CD14-positive monocyte (primary cell): ENCODE results near the gene RAD23A. TPM values are rescaled to one million over a fixed set of nuclear protein-coding genes. Genes with fewer than 3 reads are reported as not detected.

Experiments
- DNase-seq, 3 donors: peaks; one replicate each; pipeline ENCODE4 v3.0.0-alpha.2; 2011 to 2022
- H2AFZ ChIP-seq: 2 replicates; pipeline ENCODE4 v1.6.0; 2012; ENCODE audit warnings: mild to moderate bottlenecking, low read depth, low read length, inconsistent platforms; ENCODE audit not compliant: insufficient read depth, poor library complexity, severe bottlenecking
- H3K27ac ChIP-seq, 2 donors: 1 replicate in 1 of 2; 2 replicates in 1 of 2; pipeline ENCODE4 v1.5.1; 2012 to 2013; ENCODE audit warnings: low read length in 2 of 2, control low read depth in 1 of 2, inconsistent platforms in 1 of 2, low read depth in 1 of 2, mild to moderate bottlenecking in 1 of 2
- H3K27me3 ChIP-seq, 2 donors: one replicate each; pipeline versions ENCODE4 v1.6.0 to v1.6.1; 2011 to 2013; ENCODE audit warnings: low read length in 2 of 2; ENCODE audit not compliant: control insufficient read depth in 2 of 2, insufficient read depth in 2 of 2
- H3K36me3 ChIP-seq, 2 donors: replicated peaks in 1 of 2; 1 replicate in 1 of 2; 2 replicates in 1 of 2; pipeline versions ENCODE4 v1.5.1 to v1.6.1; 2012 to 2013; ENCODE audit warnings: low read length in 2 of 2, control low read depth in 1 of 2, inconsistent platforms in 1 of 2, mild to moderate bottlenecking in 1 of 2; ENCODE audit not compliant: insufficient read depth in 2 of 2, control insufficient read depth in 1 of 2
- H3K4me1 ChIP-seq, 2 donors: 1 replicate in 1 of 2; 2 replicates in 1 of 2; pipeline versions ENCODE4 v1.5.1 to v1.6.1; 2012 to 2013; ENCODE audit warnings: low read length in 2 of 2, control low read depth in 1 of 2, inconsistent platforms in 1 of 2, mild to moderate bottlenecking in 1 of 2, moderate library complexity in 1 of 2; ENCODE audit not compliant: insufficient read depth in 2 of 2, control insufficient read depth in 1 of 2
- H3K4me2 ChIP-seq: replicated peaks from 2 replicates; pipeline ENCODE3; 2012; ENCODE audit warnings: low read length, moderate library complexity, mild to moderate bottlenecking; ENCODE audit not compliant: poor library complexity, severe bottlenecking; ENCODE audit errors: extremely low read depth
- H3K4me3 ChIP-seq, 3 experiments: fragments of 200-600 bp in 1 of 3; sonication (generic) in 1 of 3; replicated peaks in 1 of 3; 1 replicate in 2 of 3; 2 replicates in 1 of 3; pipeline ENCODE4 v1.5.1; 2011 to 2013; ENCODE audit warnings: low read length in 3 of 3, mild to moderate bottlenecking in 3 of 3, control low read depth in 2 of 3, low read depth in 2 of 3, inconsistent platforms in 1 of 3, moderate library complexity in 1 of 3
- H3K79me2 ChIP-seq: 2 replicates; pipeline ENCODE4 v1.6.0; 2012; ENCODE audit warnings: mild to moderate bottlenecking, control low read depth, inconsistent platforms, low read length, moderate library complexity; ENCODE audit not compliant: insufficient read depth
- H3K9ac ChIP-seq: 2 replicates; pipeline ENCODE4 v1.6.0; 2017; ENCODE audit warnings: low read length, mild to moderate bottlenecking; ENCODE audit not compliant: insufficient read depth, poor library complexity, severe bottlenecking
- H3K9me3 ChIP-seq, 2 donors: replicated peaks in 1 of 2; 1 replicate in 1 of 2; 2 replicates in 1 of 2; pipeline versions ENCODE4 v1.5.1 to v1.6.1; 2012 to 2013; ENCODE audit warnings: low read length in 2 of 2, control low read depth in 1 of 2; ENCODE audit not compliant: control insufficient read depth in 1 of 2, insufficient read depth in 1 of 2
- H4K20me1 ChIP-seq: 2 replicates; pipeline ENCODE4 v1.6.0; 2012; ENCODE audit warnings: mild to moderate bottlenecking, low read length, control low read depth, moderate library complexity; ENCODE audit not compliant: insufficient read depth
- H3K27ac Mint-ChIP-seq, 7 donors: one replicate each; pipeline ENCODE4 v1.8.0; 2020; ENCODE audit warnings: mild to moderate bottlenecking in 7 of 7, mixed read lengths in 7 of 7, moderate library complexity in 6 of 7, inconsistent platforms in 2 of 7
- H3K27me3 Mint-ChIP-seq, 3 donors: one replicate each; pipeline ENCODE4 v1.8.0; 2021 to 2022; ENCODE audit warnings: low read depth in 3 of 3, mild to moderate bottlenecking in 3 of 3, mixed read lengths in 3 of 3, moderate library complexity in 3 of 3, inconsistent platforms in 1 of 3
- H3K36me3 Mint-ChIP-seq, 2 donors: one replicate each; pipeline ENCODE4 v1.8.0; 2020; ENCODE audit warnings: mixed read lengths in 2 of 2, inconsistent platforms in 1 of 2, mild to moderate bottlenecking in 1 of 2
- H3K4me1 Mint-ChIP-seq: one replicate; pipeline ENCODE4 v1.8.0; 2020; ENCODE audit warnings: mild to moderate bottlenecking, mixed read lengths
- H3K4me3 Mint-ChIP-seq, 2 donors: one replicate each; pipeline ENCODE4 v1.8.0; 2020; ENCODE audit warnings: mild to moderate bottlenecking in 2 of 2, mixed read lengths in 2 of 2, moderate library complexity in 1 of 2
- H3K9me3 Mint-ChIP-seq, 7 donors: one replicate each; pipeline ENCODE4 v1.8.0; 2020 to 2022; ENCODE audit warnings: mixed read lengths in 7 of 7, mild to moderate bottlenecking in 6 of 7, moderate library complexity in 6 of 7, inconsistent platforms in 2 of 7
- WGBS: methylation state at CpG from one replicate; pipeline ENCODE4 v1.1.5; 2013; ENCODE audit warnings: missing lambda C conversion rate; ENCODE audit not compliant: insufficient coverage; 5-methylcytosine and 5-hydroxymethylcytosine counted together
- intact Hi-C, 2 donors: fragments of 100-400 bp; cut with micrococcal nuclease; formaldehyde crosslinking; loops; one replicate each; pipeline versions ENCODE4 v1.15.0 to v1.15.1; 2023
- polyA plus RNA-seq, 3 donors: library from polyadenylated mRNA; depleted of rRNA in 1 of 3; unstranded in 2 of 3; stranded (reverse) in 1 of 3; fragments of 300-500 nt in 2 of 3; fragments of >200 nt in 1 of 3; fragmentation: Illumina TruSeq in 2 of 3; gene quantifications; 1 replicate in 2 of 3; 2 replicates in 1 of 3; pipeline ENCODE4 v1.2.3, GENCODE V29; 2012 to 2021
- TF ChIP-seq, protein P1 (sequence below): fragments of 200-600 bp; IDR thresholded peaks from one replicate; pipeline ENCODE4 v1.8.0; 2022; ENCODE audit warnings: antibody characterized with exemption, mild to moderate bottlenecking

The RAD23A gene
- polyA plus RNA-seq, 3 donors: 45.5 to 88.0 (median 55.3) TPM

DNA sequence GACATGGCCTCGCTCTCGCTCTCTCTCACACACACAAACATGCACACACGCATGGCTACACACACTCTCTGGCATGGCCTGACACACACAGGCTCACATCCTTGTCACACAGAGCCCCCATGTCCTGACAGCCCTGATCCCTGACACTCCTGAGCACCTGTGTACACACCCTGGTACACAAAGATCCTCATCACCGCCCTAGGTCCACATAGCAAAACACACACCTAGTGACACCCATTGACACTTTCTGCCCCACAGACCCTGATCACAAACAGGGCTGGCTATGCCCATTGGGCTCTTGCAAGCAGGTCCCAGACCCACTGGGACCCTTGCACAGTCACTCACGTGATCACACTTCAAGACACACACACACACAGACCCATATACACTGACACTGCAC lies 45.6 kb downstream of the RAD23A start:
- peaks cover 20 to 29% (median 24%) of the 10 kb centered on the region in 3 donors for H3K27me3 Mint-ChIP-seq
- Histone ChIP-seq H3K36me3 (no peaks in the 10 kb centered on the region), H3K4me2 (no peak overlapping the region), H3K27me3 (peaks cover 0 to 13% of the 10 kb centered on the region in 2 donors), H4K20me1 (no peaks in the 10 kb centered on the region), H3K4me1 (peaks cover 9 to 11% of the 10 kb centered on the region in 2 donors), H3K4me3 (no peak overlapping the region), H3K27ac (no peak overlapping the region), H3K9me3 (peaks cover 0 to 4% of the 10 kb centered on the region in 2 donors), H2AFZ (no peak overlapping the region), H3K9ac (no peak overlapping the region), H3K79me2 (no peaks in the 10 kb centered on the region)
- H3K27ac Mint-ChIP-seq: no peak overlapping the region
- peaks cover 0 to 9% of the 10 kb centered on the region in 2 donors for H3K36me3 Mint-ChIP-seq
- intact Hi-C loops: no loop called here
- no peak for DNase-seq
- TF ChIP-seq, protein P1, sequence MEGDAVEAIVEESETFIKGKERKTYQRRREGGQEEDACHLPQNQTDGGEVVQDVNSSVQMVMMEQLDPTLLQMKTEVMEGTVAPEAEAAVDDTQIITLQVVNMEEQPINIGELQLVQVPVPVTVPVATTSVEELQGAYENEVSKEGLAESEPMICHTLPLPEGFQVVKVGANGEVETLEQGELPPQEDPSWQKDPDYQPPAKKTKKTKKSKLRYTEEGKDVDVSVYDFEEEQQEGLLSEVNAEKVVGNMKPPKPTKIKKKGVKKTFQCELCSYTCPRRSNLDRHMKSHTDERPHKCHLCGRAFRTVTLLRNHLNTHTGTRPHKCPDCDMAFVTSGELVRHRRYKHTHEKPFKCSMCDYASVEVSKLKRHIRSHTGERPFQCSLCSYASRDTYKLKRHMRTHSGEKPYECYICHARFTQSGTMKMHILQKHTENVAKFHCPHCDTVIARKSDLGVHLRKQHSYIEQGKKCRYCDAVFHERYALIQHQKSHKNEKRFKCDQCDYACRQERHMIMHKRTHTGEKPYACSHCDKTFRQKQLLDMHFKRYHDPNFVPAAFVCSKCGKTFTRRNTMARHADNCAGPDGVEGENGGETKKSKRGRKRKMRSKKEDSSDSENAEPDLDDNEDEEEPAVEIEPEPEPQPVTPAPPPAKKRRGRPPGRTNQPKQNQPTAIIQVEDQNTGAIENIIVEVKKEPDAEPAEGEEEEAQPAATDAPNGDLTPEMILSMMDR: no peak
- no peak overlapping the region for H3K4me3 Mint-ChIP-seq
- H3K4me1 Mint-ChIP-seq: peaks cover 9% of the 10 kb centered on the region
- peaks cover 0 to 6% (median 2%) of the 10 kb centered on the region in 7 donors for H3K9me3 Mint-ChIP-seq
- WGBS: 93% methylated on average over 5 of the region's 5 CpGs

DNA sequence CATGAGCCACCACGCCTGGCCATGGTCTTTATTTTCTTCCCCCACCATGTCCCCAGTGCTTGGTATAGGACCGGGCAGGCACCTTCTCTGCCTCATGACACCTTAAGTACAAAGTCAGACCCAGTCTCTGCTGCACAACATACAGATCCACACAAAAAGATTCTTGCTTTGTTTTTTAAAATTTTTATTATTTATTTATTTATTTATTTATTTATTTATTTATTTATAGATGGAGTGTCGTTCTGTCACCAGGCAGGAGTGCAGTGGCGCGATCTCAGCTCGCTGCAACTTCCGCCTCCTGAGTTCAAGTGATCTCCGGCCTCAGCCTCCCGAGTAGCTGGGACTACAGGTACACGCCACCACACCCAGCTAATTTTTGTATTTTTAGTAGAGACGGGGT lies 47.1 kb downstream of the RAD23A start:
- H3K36me3 ChIP-seq: no peaks in the 10 kb centered on the region
- H3K27ac Mint-ChIP-seq: no peak overlapping the region
- TF ChIP-seq, protein P1: no peak
- peaks cover 30 to 42% (median 35%) of the 10 kb centered on the region in 3 donors for H3K27me3 Mint-ChIP-seq
- no peak for DNase-seq
- H2AFZ ChIP-seq: no peak overlapping the region
- H3K4me1 Mint-ChIP-seq: peaks cover 11% of the 10 kb centered on the region
- peaks cover 0 to 6% (median 2%) of the 10 kb centered on the region in 7 donors for H3K9me3 Mint-ChIP-seq
- peaks cover 0 to 12% of the 10 kb centered on the region in 2 donors for H3K36me3 Mint-ChIP-seq
- H3K9ac ChIP-seq: no peak overlapping the region
- peaks cover 13 to 17% of the 10 kb centered on the region in 2 donors for H3K4me1 ChIP-seq
- H4K20me1 ChIP-seq: peaks cover 10% of the 10 kb centered on the region
- intact Hi-C loops: no loop called here
- no peak overlapping the region for H3K4me3 Mint-ChIP-seq
- 80% methylated on average over 1 of the region's 11 CpGs for WGBS
- H3K79me2 ChIP-seq: no peaks in the 10 kb centered on the region
- H3K4me2 ChIP-seq: no peak overlapping the region
- no peak overlapping the region for H3K27ac ChIP-seq
- H3K4me3 ChIP-seq: no peak overlapping the region
- peaks cover 0 to 4% of the 10 kb centered on the region in 2 donors for H3K9me3 ChIP-seq
- peaks cover 0 to 26% of the 10 kb centered on the region in 2 donors for H3K27me3 ChIP-seq
